Activated B cell treated with CpG ODN at 0.5 μM for 24 hours (primary cell): Measurements from ENCODE around the gene ARMH2. TPM values are rescaled to one million over a fixed set of nuclear protein-coding genes. Genes with fewer than 3 reads are reported as not detected.

Experiments used
- ATAC-seq: fragments of 200-7000 bp; cut with Tn5 transposase; one replicate; pipeline ENCODE4 v1.10.0; 2021; ENCODE audit warnings: low read depth, mild to moderate bottlenecking, moderate library complexity
- CTCF ChIA-PET: fragments of 350-600 bp; sonication (Branson Sonifier 250); formaldehyde crosslinking; loops from one replicate; lab custom pipeline; 2021; ENCODE audit warnings: antibody characterized with exemption; lab: Charles Lee
- POLR2A ChIA-PET: fragments of 350-600 bp; sonication (Branson Sonifier 250); formaldehyde crosslinking; loops from one replicate; lab custom pipeline; 2021; ENCODE audit warnings: antibody characterized with exemption; lab: Charles Lee
- DNase-seq: peaks from one replicate; pipeline ENCODE4 v3.0.0; 2022
- H3K27ac Mint-ChIP-seq: one replicate; pipeline ENCODE4 v1.8.0; 2020; ENCODE audit warnings: mixed read lengths
- H3K27me3 Mint-ChIP-seq: one replicate; pipeline ENCODE4 v1.8.0; 2021; ENCODE audit warnings: mixed read lengths
- H3K36me3 Mint-ChIP-seq: one replicate; pipeline ENCODE4 v1.8.0; 2021; ENCODE audit warnings: low read depth, mixed read lengths
- H3K4me1 Mint-ChIP-seq: one replicate; pipeline ENCODE4 v1.8.0; 2021; ENCODE audit warnings: mixed read lengths
- H3K4me3 Mint-ChIP-seq: one replicate; pipeline ENCODE4 v1.8.0; 2020; ENCODE audit warnings: mild to moderate bottlenecking, mixed read lengths
- H3K9me3 Mint-ChIP-seq: one replicate; pipeline ENCODE4 v1.8.0; 2020; ENCODE audit warnings: mixed read lengths
- intact Hi-C: fragments of 100-400 bp; cut with micrococcal nuclease; formaldehyde crosslinking; loops from one replicate; pipeline ENCODE4 v1.15.1; 2024
- total RNA-seq: library from RNA; stranded (reverse); gene quantifications from 2 replicates; pipeline ENCODE4 v1.2.3, GENCODE V29; 2022
- TF ChIP-seq, protein P1 (sequence below): fragments of 200-600 bp; IDR thresholded peaks from one replicate; pipeline ENCODE4 v1.8.0; 2022; ENCODE audit warnings: antibody characterized with exemption, mild to moderate bottlenecking

ARMH2 gene
- total RNA-seq, 1 donor from 2014 or later: 2.1 TPM

- Mint-ChIP-seq H3K27ac (peak overlapping the region; percentile 81), H3K36me3 (peaks cover 74% of the 10 kb centered on the region)
- CTCF ChIA-PET: interaction anchor here (1.0 kb wide), 1 partner anchor 10 kb away, joined by 3 read pairs; no protein-coding TSS in a partner anchor
Observed at GRCh38 chr6:24821860-24822444, 23.2 kb upstream of the ARMH2 start.

DNA sequence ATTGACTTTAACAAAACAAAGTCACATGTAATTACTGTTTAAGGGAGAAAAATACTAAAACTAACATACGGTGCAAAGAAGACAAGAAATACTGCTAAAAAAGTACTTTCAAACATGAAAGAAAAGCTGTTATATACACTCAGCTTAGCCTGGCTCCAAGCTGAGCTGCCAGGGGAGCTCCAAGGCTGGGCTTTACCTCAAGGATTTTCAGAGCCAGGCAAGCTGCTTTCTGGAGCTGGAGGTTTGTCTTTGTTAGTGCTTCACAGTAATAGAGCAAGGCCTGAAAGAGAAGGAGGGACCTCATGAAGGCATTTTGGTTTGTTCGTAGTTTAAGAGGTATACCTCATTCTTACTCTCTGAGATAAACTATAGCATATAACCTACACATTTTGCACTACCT lies 19.6 kb upstream of the ARMH2 start:
- TF ChIP-seq, protein P1, sequence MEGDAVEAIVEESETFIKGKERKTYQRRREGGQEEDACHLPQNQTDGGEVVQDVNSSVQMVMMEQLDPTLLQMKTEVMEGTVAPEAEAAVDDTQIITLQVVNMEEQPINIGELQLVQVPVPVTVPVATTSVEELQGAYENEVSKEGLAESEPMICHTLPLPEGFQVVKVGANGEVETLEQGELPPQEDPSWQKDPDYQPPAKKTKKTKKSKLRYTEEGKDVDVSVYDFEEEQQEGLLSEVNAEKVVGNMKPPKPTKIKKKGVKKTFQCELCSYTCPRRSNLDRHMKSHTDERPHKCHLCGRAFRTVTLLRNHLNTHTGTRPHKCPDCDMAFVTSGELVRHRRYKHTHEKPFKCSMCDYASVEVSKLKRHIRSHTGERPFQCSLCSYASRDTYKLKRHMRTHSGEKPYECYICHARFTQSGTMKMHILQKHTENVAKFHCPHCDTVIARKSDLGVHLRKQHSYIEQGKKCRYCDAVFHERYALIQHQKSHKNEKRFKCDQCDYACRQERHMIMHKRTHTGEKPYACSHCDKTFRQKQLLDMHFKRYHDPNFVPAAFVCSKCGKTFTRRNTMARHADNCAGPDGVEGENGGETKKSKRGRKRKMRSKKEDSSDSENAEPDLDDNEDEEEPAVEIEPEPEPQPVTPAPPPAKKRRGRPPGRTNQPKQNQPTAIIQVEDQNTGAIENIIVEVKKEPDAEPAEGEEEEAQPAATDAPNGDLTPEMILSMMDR: no peak
- Mint-ChIP-seq H3K4me3 (no peak overlapping the region), H3K9me3 (no peaks in the 10 kb centered on the region), H3K4me1 (no peaks in the 10 kb centered on the region), H3K27me3 (no peaks in the 10 kb centered on the region), H3K36me3 (peaks cover 44% of the 10 kb centered on the region), H3K27ac (peak overlapping the region; percentile 12)
- intact Hi-C loops: no loop called here
- ATAC-seq (no peak), DNase-seq (no peak)
- ChIA-PET POLR2A (no interaction called here), CTCF (no interaction called here)

More at GRCh38 chr6:24821860-24822444, 23.2 kb upstream of the ARMH2 start:
- intact Hi-C loops: no loop called here
- Mint-ChIP-seq H3K4me1 (no peaks in the 10 kb centered on the region), H3K27me3 (no peaks in the 10 kb centered on the region), H3K9me3 (no peaks in the 10 kb centered on the region), H3K4me3 (no peak overlapping the region)
- ATAC-seq (no peak), DNase-seq (no peak)
- TF ChIP-seq, protein P1: no peak
- POLR2A ChIA-PET: no interaction called here

- TF ChIP-seq, protein P1: no peak
- DNase-seq: no peak
- H3K27me3 Mint-ChIP-seq: no peaks in the 10 kb centered on the region
- POLR2A ChIA-PET: no interaction called here
- no peak for ATAC-seq
- peaks cover 65% of the 10 kb centered on the region for H3K36me3 Mint-ChIP-seq
- no peaks in the 10 kb centered on the region for H3K4me1 Mint-ChIP-seq
- CTCF ChIA-PET: no interaction called here
- no peak overlapping the region for H3K27ac Mint-ChIP-seq
- H3K4me3 Mint-ChIP-seq: no peak overlapping the region
- intact Hi-C loops: no loop called here
- no peaks in the 10 kb centered on the region for H3K9me3 Mint-ChIP-seq
Observed at GRCh38 chr6:24809728-24810127, 11.0 kb upstream of the ARMH2 start.

DNA sequence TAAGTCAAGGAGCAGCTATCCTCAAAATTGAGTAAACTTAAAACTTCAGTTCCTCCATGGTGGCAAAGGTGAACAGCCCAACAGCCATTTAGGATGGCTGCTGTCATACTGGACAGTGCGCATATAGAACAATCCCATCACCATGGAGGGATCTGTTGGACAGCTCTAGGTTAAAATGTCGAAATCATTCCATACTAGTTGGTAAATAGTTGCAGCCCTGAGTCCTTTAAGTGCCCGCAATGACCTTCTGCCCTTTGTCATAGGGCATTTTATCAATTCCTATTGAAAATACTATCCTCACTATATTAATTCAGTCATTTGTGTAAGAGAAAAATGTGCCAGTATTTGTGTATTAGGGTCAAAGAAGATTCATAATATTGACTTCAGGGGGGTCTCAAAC lies 8.9 kb upstream of the ARMH2 start:
- no peak for ATAC-seq
- intact Hi-C loops: no loop called here

GRCh38 chr6:24802271-24803059 lies 3.7 kb upstream of the ARMH2 start:
- intact Hi-C loops: no loop called here
- no peak overlapping the region for H3K4me3 Mint-ChIP-seq
- H3K27ac Mint-ChIP-seq: peak overlapping the region; percentile 11
- no peaks in the 10 kb centered on the region for H3K27me3 Mint-ChIP-seq
- ATAC-seq (no peak), DNase-seq (no peak)
- POLR2A ChIA-PET: interaction anchor here (0.7 kb wide), 1 partner anchor 21 kb away, joined by 9 read pairs; no protein-coding TSS in a partner anchor
- H3K36me3 Mint-ChIP-seq: peaks cover 57% of the 10 kb centered on the region
- CTCF ChIA-PET: no interaction called here
- no peaks in the 10 kb centered on the region for H3K9me3 Mint-ChIP-seq
- TF ChIP-seq, protein P1: no peak
- no peaks in the 10 kb centered on the region for H3K4me1 Mint-ChIP-seq

More for the DNA sequence above, 8.9 kb upstream of the ARMH2 start:
- no peaks in the 10 kb centered on the region for H3K9me3 Mint-ChIP-seq
- H3K4me1 Mint-ChIP-seq: no peaks in the 10 kb centered on the region
- H3K4me3 Mint-ChIP-seq: no peak overlapping the region
- no peak overlapping the region for H3K27ac Mint-ChIP-seq
- POLR2A ChIA-PET: no interaction called here
- H3K27me3 Mint-ChIP-seq: no peaks in the 10 kb centered on the region
- DNase-seq: no peak
- peaks cover 81% of the 10 kb centered on the region for H3K36me3 Mint-ChIP-seq
- CTCF ChIA-PET: no interaction called here
- TF ChIP-seq, protein P1: no peak
